KBM-7 (cell line): Measurements from ENCODE around the gene EPB41.
"Not testable (repeated sequence)": the region's sequence is repeated elsewhere in the genome, so short reads cannot be mapped to it uniquely, and the experiment has no call there.

Source experiments
- DNase-seq: peaks from one replicate; pipeline ENCODE4 v3.0.0-alpha.2; 2015
- in situ Hi-C: fragments of 300-500 bp; cut with MboI; formaldehyde crosslinking; loops from 2 replicates; pipeline ENCODE4 v1.14.3; 2020; ENCODE audit warnings: low sequenced_read_pairs, low pct_unique_long_range_greater_than_20kb, mixed read lengths

Gene EPB41

DNA sequence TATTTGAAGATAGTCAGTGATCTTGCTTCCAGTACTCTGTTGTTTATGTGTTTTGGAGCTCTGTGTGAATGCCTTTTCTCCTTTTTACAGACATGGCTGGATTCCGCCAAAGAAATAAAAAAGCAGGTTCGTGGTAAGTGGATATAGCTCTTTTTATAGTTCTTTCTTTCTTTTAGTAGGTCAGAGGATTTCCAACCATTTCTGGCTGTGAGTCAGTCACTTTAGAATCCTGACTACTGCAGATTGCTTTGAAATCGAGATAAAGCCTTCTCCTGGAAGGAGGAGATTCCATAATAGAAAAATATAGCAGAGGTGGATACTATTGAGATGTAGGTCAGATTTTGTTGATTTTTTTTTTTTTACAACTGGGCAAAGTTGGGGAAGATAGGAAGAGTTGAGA lies 97.4 kb downstream of the EPB41 start:
- in situ Hi-C loops, result no loop called here
- no peak for DNase-seq

DNA sequence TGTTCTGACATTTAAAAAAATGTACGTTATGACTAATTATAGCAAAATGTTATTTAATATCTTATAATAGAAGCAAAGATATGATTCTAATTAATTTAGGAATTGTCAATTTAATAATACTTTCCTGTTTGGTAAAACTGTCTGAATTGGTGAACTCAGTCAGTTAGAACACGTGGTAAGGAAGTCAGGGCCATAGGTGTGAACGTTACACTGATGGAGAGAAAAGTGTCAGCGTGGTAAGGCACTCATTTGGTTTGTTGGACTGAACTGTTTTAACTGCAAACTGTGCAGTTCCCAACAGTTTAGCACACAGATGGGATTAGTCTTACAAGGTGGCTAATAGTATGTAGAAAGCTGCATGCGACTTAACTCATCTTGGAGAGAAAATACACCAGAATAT lies 102.9 kb downstream of the EPB41 start:
- no peak for DNase-seq
- in situ Hi-C loops, result no loop called here

DNA sequence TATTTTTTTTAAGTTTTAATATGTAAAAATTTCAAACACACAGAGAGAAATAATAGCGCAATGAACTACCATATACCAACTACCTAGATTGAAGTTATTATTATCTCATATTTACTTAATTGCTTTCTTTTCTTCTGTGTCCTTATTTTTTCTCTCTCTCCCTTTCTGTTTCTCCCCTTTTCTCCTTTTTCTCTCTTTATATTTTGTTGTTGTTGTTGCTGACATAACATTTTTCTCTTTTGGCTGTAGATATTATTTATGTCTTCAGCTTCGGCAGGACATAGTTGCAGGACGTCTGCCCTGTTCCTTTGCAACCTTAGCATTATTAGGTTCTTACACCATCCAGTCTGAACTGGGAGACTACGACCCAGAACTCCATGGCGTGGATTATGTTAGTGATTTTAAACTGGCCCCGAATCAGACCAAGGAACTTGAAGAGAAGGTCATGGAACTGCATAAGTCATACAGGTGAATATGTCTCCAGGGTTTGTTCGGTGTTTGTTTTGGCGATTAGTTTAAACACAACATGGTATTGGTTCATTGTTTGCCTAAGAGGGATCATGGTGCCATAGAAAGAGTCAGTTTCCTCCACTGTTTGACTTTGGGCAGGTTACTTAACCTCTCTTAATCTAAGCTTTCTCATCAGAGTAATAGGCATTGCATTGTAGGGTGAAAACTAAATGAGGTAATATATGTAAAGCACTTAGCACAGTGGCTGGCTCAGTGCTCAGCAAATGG lies 103.8 kb downstream of the EPB41 start:
- DNase-seq, result no peak
- in situ Hi-C loops, result no loop called here

DNA sequence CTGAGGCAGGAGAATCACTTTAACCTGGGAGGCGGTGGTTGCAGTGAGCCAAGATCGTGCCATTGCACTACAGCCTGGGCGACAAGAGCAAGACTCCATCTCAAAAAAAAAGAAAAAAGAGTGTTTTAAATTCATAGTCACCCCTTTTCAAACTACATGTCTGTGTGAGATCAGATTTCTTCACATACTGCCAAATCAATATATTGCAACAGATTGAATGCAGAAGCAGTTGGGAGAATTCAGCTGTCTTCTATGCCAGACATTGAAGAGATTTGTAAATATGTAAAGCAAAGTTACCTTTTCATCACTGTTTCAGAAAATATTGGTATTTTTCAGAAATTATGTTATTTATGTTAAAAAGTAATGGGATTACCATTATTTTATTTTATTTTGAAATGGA lies 108.3 kb downstream of the EPB41 start:
- in situ Hi-C loops, result no loop called here
- no peak for DNase-seq

DNA sequence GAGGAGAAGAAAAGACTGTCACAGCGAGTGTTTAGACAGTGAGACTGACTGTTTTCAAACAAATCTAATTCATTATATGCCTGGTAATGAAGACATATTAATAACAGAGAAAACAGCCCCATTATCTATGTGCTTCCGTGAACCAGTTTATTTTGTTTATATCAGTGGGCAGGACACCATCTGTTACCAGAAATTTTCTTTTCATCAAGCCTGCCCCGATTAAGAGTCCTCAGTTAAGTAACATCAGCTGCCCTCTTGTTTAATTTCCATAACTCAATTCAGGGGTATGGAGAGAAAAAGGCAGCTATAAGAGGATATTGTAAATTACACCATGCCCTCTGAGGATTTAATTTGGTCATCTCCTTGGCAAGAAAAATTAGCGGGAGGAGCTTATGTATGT lies 115.3 kb downstream of the EPB41 start:
- in situ Hi-C loops, result loop anchor here (10.0 kb wide), 1 partner anchor 145 kb away; no protein-coding TSS in a partner anchor
- no peak for DNase-seq

DNA sequence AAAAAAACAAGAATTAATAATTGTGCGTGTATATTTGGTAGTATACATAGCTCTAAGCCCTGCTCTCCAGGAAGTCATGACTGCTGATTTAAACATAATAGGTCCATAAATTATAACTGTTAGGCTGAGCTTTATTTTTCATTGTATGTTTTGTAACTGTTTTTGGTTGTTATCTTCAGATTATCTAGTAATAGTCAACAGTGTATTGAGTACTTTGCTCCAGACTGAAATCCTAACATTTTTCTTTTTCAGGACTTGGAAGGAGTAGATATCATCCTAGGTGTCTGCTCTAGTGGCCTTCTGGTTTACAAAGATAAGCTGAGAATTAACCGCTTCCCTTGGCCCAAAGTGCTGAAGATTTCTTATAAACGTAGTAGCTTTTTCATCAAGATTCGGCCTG lies 118.5 kb downstream of the EPB41 start:
- DNase-seq, result peak; percentile 14
- in situ Hi-C loops, result loop anchor here (10.0 kb wide), 1 partner anchor 148 kb away; no protein-coding TSS in a partner anchor

DNA sequence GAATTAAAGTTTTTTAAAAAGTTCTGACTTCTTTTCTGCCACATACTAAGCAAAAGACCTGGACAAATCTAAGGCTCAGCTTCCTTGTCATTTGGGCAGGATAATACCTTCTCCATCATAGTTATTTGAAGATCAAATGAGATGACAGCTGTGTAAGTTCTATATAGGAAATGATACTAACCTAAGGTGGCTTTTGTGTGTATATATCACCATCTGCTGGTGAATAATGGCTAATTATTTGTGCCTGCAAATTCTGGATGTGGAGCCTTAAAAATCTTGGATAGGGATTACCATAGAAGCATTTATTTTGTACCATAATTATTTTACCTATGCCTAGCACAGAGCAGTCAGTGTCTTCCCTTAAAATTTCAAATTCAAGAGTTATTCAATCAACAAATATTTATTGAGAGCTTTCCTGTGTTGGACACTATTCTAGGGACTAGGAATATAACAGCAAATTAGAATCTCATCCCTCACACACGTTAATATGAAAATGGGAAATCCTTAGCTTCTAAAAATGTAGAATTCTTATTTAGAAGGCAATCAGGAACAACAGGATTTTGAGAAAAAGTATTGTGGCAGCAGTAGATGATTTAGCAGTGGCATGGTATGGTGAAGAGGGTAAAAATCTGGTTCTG lies 119.6 kb downstream of the EPB41 start:
- DNase-seq, result peak; percentile 75
- in situ Hi-C loops, result loop anchor here (10.0 kb wide), 1 partner anchor 149 kb away; no protein-coding TSS in a partner anchor

DNA sequence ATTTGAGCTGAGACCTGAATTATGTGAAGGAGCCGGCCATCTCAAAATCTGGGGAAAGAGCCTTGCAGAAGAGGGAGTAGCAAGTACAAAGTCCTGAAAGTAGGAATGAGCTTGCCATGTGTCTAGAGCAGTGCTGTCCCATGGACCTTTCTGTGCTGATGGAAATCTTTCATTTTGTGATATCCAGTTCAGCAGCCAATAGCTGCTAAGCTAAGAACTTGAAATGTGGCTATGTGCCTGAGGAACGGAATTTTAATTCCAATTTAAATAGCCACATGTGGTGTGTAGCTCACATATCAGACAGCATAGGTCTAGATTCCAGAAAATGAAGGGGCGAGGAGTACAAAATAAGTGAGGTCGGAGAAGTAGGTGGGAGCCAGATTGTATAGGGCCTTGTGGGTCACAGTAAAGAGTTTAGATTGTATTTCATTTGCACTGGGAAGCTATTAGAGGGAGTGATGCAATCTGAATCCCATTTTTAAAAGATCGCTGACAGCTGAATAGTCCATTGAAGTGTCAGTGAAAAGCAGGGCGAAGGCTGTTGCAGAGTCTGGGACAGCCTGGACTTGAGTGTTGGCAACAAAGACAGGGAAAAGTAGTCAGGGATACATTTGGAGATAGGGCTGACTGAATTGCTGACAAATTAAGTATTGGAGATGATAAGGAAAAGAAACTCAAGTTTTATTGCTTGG lies 129.1 kb downstream of the EPB41 start:
- in situ Hi-C loops, result no loop called here

DNA sequence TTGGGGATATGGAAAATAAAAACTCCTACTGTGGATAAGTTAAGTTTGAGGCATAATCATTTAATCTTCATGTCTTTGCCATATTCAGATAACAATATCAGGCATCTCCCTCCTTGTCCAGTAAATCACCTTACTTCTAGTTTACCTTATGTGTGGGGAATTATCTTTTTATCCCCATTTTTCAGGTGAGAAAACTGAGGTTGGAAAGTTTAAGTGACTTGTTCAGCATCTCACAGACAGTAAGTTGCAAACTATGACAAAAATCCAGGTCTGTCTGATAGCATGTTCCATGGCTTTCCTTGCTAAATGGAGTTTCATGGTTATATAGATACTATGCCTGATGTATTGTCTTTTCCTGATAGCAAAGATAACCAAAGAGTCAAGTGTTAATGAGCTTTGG lies 129.6 kb downstream of the EPB41 start:
- in situ Hi-C loops, result no loop called here
- no peak for DNase-seq

More for the DNA sequence above, 129.1 kb downstream of the EPB41 start:
- no peak for DNase-seq

DNA sequence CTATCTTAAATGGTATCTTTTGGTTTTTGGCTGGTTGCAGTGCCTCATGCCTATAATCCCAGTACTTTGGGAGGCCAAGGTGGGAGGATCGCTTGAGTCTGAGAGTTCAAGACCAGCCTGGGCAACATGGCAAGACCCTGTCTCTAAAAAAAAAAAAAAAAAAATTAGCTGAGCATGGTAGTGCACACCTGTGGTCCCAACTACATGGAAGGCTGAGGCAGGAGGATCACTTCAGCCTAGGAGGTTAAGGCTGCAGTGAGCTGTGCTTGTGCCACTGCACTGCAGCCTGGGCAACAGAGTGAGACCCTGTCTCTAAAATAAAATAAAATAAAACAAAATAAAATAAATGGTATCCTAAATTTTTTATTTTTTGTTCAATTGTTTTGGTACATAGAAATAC lies 131.3 kb downstream of the EPB41 start:
- in situ Hi-C loops, DNase-seq: not testable (repeated sequence)

DNA sequence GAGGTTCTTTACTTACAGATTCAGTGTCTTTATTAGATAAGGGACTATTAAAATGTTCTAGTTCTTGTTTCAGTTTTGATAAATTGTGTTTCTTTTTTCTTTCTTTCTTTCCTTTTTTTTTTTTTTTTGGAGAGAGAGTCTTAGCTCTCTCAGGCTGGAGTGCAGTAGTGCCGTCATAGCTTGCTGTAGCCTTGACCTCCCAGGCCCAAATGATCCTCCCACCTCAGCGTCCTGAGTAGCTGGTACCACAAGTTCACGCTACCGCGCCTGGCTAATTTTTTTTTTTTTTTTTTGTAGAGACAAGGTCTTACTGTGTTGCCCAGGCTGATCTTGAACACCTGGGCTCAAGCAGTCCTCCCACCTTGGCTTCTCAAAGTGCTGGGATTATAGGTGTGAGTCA lies 132.8 kb downstream of the EPB41 start:
- no peak for DNase-seq
- in situ Hi-C loops, result no loop called here

DNA sequence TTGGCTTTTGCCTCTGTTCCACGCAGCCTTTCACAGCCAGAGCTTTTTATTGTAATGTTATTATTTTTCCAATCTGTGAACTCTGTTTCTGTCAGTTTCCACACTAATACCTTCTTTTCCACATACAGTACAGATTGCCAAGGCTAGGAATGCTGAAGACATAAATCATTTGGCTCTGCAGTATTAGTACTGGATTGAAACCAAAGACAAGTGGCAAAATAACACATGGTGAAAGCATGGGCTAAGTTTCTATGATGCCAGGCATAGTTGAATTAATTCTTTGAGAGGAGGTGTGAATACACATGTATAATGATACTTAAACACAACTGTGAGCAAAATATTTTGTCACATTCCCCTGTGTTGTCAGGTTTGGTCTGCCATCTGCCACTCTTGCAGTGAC lies 135.8 kb downstream of the EPB41 start:
- DNase-seq, result no peak
- in situ Hi-C loops, result no loop called here

DNA sequence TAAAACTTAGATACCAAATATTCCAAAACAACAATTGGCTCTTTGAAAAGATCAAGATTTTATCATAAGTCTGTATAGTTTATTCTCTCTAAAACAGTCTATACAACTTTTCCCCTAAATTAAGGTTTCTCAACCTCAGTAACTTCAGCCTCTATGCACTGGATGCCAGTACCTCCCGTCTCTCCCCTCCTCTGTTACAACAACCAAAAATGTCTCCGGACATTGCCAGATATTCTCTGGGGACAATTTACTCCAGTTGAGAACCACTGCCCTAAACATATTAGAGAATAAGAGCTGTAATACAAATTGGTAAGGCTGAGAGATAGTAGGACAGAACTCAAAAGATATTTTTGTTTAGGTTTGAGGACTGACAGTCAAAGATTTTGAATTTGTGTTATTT lies 137.7 kb downstream of the EPB41 start:
- in situ Hi-C loops, result no loop called here
- no peak for DNase-seq

DNA sequence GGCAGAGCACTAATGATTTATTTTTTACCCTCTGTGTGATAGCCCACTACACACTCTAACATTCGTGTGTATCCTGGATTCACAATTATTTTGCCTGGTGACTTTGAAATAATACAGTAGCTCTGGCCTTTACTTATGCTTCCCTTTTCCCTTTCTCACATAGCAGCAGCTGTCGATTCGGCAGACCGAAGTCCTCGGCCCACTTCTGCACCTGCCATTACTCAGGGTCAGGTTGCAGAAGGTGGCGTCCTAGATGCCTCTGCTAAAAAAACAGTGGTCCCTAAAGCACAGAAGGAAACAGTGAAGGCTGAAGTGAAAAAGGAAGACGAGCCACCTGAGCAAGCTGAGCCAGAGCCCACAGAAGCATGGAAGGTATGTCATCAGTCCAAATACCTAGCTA lies 138.6 kb downstream of the EPB41 start:
- in situ Hi-C loops, result no loop called here
- DNase-seq, result no peak

DNA sequence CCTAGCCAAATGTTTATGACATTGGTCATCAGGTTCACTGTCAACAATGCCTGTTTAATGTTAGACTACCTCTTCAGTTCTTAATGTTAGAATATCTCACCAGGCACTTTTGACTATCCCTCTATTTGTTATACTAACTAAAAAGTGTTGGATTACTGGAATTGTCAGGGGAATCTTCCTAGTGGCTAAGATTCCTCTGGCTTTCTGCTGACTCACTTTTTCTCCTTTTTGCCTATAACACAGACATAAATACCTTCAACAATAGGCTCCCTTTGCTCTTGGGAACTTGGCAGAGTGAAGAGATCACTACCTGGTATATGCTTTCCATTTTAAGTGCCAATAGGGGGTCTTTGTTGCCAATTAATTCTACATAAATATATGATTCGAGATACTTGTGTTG lies 140.8 kb downstream of the EPB41 start:
- in situ Hi-C loops, result no loop called here
- DNase-seq, result no peak

DNA sequence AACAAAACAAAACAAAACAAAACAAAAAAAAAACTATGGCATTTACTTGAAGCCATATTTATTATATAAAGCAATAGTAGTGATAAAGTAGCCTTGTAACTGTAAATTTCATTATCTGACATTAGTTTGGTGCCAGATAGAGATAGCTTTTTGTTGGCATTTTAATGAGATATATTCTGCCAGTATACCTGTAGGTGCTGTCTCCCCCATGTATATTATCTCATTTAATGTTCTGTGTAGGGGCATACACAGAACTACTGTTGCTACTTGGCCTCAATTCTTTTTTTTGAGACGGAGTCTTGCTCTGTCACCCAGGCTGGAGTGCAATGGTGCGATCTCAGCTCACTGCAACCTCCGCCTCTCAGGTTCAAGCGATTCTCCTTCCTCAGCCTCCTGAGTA lies 141.9 kb downstream of the EPB41 start:
- no peak for DNase-seq
- in situ Hi-C loops, result no loop called here

DNA sequence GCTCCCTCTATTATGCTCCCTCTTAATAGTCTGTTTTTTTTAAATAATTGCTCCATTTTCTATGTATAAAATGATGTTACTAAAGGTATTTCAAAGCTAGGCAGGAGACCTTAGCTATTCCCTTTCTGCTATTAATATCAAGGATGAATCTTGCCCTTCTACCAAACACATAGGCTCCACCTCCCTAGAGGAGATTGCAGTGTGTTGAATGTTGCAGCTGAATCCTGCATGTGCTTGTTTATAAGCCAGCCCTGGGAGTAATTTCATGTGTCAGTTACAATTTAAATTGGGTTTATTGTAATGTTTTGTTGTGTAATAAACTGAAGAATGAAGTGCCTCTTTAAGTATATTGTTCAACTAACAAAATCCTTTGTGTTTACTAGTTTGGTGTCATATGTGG lies 143.3 kb downstream of the EPB41 start:
- in situ Hi-C loops, result no loop called here
- no peak for DNase-seq

DNA sequence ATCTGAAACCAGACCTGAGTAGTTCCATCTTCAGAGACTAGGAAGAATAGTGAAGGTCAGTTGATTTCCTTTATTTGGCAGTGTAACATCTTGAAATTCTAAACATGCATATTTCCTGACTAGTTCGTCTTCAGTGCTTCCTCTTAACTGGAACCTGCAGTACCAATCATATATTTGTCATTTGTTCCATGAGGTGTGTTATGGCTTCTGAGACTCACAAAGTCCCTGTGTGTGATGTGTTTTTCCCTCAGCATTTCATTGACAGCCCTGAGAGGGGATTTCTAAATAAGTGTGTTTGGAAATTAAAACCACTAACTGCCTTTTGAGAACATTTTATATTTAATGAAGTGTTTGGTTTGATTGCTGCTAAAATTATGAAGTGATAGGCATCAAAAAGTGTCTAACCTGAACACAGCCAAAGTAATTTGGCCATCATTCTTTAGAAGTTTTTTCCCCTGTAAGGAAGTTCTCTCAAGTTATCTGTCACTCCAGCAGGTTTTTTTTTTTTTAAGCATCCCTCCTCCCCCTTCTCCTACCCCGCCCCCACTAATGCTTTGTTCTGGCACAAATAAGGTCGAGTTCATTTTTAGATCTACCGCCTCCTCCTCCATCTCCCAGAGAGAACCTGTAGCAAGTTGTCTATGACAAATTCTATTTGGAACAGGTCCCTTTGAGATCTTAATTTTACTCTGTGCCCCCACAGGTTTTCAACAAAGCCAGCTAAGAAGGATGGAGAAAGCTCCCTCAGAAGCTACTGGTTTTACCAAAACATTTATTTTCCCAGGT lies 148.0 kb downstream of the EPB41 start:
- in situ Hi-C loops, result no loop called here

DNA sequence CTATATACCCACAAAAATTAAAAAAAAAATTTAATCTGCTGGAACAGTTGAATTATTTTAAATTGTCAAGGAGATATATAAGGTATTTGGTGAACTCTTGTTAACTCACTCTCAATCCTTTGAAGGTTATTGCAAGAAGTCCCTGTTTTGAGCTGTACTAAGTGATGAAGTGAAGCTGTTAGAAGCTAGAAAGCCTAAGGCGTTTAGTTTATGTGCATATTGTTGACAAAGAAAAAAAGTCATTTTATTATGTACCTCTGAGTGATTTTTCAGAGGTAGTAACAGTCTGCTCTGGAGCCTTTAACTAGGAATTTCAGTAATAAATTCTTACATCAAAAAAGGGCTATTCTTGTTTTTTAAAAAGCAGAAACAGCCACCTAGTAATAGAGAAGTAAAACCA lies 149.7 kb downstream of the EPB41 start:
- in situ Hi-C loops, result no loop called here
- DNase-seq, result no peak

More for the DNA sequence above, 148.0 kb downstream of the EPB41 start:
- DNase-seq, result no peak

DNA sequence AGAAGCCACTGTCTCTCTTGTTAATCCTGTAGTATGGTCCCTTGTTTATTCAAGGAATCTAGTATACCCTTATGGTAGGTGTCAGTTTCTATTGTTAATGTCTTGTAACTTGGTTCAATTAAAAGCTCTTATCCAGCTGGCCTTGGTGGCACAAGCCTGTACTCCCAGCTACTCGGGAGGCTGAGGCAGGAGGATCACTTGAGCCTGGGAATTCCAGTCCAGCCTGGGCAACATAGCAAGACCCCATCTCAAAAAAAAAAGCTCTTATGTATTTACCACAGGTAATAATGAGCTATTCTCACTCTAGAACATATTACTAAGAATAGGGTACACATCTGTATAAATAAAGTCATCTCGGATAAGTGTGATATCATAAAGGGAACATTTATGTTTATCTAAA lies 162.8 kb downstream of the EPB41 start:
- no peak for DNase-seq
- in situ Hi-C loops, result no loop called here
